NCI-H2196 (cell line): ENCODE measurements around the gene ALDH1A3.

Source experiments
- DNase-seq: peaks from one replicate; lab custom pipeline; 2025; ENCODE audit not compliant: unreplicated experiment; lab: John Stamatoyannopoulos, UW

The ALDH1A3 gene

DNA sequence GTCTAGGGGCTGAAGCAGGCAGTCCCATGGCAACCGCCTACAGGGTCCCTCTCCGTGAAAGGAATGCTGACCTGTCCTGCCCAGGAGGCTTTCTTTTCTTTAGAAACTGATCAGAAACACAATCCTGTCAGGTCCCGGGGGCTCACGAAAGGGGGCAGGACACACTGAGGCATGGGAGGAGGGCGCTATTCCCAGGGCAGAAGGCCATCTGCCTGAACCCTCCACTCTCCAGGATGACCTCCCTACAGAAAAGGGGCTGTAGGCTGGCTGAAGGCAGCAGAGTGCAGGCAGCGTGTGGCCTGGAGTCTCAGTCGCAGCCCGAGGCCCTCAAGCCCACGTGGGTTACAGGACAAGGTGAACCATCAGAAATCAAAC, 21.2 kb downstream of the ALDH1A3 start:
- no peak for DNase-seq

GRCh38 chr15:100901296-100901695, 21.7 kb downstream of the ALDH1A3 start:
- no peak for DNase-seq

DNA sequence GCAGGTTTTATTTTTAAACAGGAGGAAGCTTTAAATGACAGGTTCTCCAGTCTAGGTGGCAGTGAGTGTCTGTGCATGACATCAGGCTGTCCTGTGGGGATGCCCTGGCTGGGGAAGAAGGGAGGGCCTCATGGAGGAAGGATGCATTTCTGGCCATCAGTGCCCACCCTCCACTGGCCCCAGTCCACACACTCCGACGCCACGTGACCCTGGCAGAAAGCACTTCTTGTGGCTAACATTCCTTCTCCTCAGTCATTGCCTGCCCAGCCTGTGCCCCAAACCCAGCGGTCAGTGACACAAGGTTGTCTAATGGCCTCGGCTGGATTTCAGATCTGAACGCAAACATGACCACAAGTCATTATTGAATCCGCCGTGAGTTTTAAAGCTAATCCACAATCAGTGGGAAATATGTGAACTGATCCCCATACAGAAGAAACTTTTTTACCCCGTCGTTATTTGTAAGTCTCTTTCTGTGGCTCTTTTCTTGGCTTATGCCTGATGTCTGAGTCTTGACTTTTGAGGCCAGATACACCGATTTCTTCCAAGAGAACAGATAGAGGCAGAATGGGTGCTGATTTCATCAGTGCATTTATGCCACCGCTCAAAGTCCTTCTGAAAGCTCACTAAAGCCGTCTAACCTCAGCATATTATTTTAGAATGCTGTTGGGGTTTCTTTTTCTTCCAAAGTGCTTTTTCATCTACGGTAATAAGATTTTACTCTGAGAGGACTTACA, 22.2 kb downstream of the ALDH1A3 start:
- no peak for DNase-seq

- peak; percentile 78 for DNase-seq
Observed at GRCh38 chr15:100902436-100903167, 23.0 kb downstream of the ALDH1A3 start.

DNA sequence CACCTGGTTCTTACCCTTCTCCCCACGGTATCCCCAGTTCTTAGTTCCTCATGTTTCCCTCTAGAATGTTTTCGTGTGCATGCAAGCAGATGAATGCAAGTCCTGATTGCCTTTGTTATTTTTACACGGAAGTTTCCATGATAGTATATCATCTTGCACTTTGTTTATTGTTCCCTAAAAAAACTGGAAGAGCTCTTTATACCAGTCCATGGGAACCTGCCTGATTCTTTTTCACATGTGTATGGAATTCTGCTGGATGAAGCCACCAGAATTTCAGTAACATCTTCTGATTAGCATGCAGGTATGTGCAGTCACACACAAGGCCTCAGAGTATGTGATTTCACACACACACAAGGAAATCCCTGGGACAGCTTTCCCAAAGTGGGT, 23.5 kb downstream of the ALDH1A3 start:
- DNase-seq: no peak

DNA sequence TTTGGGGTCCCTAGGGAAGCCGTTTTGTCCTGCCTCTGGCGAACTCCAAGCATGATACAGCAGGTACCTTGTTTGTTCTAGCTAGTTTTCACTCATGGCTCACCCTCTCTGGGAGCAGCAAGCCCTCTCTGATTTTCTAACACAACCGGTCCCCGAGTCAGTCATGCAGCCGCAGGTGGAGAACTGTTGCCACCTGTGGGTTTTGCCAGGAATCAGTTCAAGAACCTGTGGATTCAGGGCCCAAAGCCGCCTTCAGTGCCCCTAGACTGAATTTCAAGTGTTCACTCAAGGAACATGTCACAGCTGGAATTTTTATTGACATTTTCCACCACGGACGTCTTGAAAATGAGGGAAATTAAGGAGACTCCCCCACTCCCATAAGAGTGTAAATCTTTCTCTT, 26.2 kb downstream of the ALDH1A3 start:
- DNase-seq: no peak

GRCh38 chr15:100908466-100908865, 28.8 kb downstream of the ALDH1A3 start:
- DNase-seq: no peak

GRCh38 chr15:100909565-100909964, 29.9 kb downstream of the ALDH1A3 start:
- no peak for DNase-seq

- no peak for DNase-seq
Observed at GRCh38 chr15:100909989-100910955, 30.6 kb downstream of the ALDH1A3 start.

DNA sequence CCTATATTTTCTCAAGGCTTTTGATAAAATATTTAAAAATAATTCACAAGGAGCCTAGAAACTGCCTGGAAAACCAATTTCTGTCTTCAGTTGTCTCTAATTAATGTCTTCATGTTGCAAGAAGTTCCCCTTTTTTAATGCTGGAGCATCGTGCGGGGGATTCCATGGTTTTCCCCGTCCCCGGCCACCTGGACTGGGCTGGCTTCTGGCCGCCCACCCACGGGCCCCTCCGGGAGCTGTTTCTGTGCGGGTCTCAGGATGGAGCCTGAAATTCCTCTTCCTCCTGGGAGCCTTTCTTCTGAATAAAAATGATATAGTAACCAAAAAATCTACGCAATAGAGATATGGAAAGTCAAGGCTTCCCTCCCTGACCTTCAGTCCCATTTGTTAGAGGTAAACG, 31.5 kb downstream of the ALDH1A3 start:
- no peak for DNase-seq

GRCh38 chr15:100913961-100914360, 34.3 kb downstream of the ALDH1A3 start:
- no peak for DNase-seq

- no peak for DNase-seq
Observed at GRCh38 chr15:100914876-100915275, 35.2 kb downstream of the ALDH1A3 start.

- DNase-seq: peak; percentile 60
Observed at GRCh38 chr15:100918034-100918689, 38.5 kb downstream of the ALDH1A3 start.

- DNase-seq: peak; percentile 11
Observed at GRCh38 chr15:100918690-100919480, 39.3 kb downstream of the ALDH1A3 start, which contains the start of gene LRRK1. Gene LRRK1, plus strand, starts transcription at chr15:100919357. Its CDS starts 5,276 bp downstream, at chr15:100924633.

DNA sequence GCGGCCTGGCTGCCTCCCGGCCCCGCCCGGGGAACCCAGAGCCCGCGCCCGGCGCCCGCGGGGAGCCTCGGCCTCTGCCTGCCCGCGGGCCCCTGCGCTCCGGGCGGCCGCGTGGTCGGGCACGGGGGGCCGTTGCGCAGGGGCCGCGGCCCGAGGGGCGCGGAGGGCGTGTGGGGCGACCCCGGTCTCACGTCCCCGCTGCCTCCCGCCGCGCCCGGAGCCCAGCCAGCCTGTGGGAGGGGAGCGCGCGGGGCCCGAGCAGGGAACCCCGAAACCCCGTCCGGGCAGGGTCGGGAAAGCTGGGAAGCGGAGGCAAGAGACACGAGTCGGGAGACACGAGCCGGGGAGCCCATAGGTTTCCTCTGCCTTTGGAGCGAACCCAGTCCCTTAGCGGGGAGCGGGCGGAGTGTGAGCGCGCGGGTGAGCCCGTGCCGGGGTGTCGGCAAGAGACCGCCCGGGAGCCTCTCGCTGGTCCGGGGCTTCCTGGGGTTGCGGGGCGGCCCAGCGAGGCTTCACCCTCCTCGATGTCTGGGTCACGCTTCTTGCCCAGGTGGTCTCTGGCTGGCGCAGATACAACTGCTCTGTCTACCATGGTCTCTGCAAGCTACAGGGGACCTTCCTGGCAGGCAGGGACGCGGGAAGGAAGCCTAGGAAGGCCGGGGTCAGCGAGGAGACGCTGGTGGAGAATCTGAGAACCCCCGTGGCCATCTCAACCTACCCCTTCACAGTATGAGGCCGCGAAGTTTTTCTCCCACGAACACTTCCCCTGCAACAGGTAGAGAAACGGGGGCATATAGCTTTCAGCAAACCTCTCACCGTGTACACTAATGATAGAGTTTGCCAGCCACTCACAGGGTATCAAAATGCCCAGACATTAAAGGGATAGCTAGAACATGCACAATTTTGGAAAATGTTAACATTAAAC, 40.1 kb downstream of the ALDH1A3 start:
- no peak for DNase-seq

DNA sequence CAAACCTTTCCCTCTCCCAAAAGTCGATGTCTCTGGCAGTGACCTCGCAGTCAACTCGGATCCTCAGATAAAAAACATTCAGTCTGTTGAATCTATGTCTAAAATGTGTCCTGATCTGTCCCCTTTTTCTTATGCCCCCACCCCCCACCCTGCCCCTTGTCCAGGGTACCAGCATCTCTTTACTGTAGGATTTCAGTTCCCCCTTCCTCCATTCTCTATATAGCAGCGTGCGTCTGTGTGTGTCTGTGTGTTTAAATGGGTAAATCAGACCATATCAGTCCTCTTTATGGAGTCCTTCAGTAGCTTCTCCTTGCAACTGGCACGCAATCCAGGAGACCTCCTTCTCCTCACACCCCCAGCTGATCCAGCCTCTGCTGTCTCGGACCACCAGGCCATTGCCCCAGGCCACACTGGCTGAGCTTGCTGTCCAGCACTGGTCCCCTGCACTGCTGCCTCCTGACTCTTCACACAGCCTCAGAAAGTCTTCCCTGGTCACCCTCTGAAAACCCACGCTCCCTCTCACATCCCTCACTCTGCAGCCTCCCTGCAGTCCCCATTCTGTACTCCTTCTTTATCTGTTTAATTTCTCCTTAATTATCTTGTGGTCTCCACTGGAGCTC, 41.0 kb downstream of the ALDH1A3 start:
- no peak for DNase-seq

DNA sequence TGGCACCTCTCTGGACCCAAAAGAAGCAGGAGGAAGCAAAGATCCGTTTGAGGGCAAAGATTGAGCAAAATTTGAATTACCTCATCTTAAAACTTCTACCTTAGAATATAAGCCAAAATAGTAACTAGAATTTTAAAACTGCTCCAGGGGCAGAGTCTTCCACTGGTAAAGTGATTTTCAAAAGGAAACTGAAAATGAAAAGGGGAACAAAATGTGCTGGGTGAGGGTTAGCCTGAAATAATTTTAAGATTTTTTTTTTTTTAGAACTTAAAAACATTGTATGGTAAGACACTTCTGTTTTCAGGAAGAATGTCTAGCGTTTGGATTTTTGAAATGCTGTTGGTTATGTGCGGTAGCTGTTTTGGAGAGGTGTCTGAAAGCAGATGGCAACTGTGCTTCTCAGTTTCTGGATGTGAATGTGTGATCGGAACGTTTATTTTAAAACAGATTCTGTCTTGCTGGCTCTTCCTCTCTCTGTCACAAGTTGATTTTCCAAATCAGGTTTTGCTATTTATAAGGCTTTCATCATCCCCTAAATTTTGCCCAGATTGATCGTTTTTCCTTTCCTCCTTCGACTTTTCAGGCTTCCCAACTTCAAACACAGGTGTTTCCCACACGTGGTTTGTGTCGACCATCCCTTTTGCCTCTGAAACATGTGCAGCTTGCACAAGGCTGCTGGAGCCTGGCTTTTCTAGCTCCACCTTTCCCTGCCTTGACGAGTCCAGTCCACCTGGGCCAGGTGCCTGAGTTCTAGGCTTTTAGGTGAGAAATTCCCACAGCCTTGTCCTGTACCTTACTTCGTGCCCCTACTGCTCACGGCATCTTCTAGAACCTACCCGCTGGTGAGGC, 42.8 kb downstream of the ALDH1A3 start:
- no peak for DNase-seq

DNA sequence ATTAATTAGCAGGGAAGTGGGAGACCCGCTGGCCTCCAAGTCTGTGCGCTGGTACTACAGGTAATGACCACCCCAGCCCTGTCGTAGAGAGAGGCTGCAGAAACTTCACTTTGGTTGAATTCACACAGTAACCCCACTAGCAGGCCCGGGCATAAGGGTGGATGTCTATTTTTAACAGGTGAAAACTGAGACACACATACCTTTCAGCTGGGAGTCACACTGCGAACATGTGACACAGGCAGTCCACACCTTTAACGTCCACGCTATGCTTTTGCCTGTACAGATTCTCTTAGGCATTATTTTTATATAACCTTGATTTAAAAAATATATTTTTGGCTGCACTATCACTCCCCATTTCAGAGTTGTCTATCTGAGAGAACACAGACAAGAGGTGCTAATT, 43.4 kb downstream of the ALDH1A3 start:
- DNase-seq: no peak
